ENCODE data around the gene NFKBIL1.
"Not testable (repeated sequence)": the region's sequence is repeated elsewhere in the genome, so short reads cannot be mapped to it uniquely, and the experiment has no call there.

NFKBIL1 gene

DNA sequence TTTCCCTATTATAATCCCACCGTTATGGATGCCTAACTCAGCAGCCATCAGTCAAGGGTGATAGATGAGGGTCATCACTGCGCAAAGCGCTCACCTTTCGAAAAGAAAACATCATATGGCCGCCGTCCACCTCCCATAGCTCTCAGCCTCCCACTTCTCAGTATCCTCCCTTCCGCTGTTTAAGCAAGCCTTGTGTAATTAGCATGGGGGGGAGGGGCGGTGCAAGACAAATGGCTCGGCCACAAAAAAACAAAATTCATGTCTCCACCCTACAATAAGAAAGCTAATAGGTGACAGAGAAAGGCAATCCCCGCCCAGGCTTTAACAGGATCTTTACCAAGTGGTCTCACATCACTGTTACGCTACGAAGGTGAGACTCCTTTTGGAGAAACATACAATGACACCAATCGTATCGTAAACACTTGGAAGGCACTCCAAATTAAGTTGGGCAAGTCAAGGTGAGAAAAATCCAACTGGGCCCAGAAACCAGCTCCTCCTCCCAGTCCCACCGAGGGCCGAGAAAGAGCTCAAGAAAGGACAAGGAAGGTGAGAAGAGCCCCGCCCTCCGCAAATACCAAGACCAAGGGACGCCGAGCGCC, 6.2 kb upstream of the NFKBIL1 start:
- H3K9ac ChIP-seq (ENCODE audit: low read length) = peak overlapping the region; percentile 90
- no peaks in the 10 kb centered on the region for H3K9me3 ChIP-seq (ENCODE audit: control insufficient read depth, low read length)

DNA sequence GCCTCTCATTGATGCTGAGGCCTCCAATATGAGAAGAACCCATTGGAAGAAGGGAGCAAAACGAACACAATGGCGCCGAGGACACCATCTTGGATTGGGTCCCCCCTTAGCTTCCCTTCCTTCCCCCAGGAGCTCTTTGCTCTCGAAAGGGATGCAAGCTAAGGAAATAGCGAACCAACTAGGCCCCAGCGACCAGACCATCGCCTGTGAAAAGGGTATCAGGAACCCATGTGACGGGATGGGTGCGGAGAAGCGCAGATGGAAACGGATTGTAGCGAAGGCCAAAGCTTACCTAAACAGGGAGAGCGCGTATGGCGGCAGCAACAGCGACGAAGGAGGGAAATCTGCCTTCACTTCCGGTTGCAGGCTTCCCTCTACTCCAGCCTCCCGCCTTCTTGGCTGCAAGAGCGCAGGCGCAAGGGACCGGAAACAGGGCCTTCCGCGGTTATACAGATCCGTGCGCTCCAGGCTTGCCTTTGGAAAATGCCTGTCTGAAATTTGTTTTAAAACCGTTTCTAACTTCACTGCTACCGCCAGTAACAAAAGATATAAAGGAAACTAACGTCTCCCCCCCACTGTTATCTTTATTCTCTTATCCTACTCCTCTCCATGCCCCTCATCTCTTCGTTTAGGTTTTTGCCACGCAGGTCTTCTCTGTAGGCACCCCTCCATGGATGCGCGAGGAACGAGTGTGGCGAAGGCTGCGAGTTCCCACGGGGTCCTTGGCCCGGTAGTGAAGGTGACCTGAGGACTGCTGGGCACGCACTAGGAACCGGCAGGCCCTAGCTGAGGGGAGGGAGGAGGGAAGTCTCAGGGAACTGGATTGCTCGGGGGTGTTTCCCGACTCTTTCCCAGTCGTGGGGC, 5.5 kb upstream of the NFKBIL1 start, which contains the start of gene DDX39B:
DDX39B (minus strand) TSS at position 346 of the 864 bp plus-strand sequence. CDS start 1,471 bp downstream, outside the sequence.
- H3K9ac ChIP-seq (ENCODE audit: low read length) = peak within 1 kb of the TSS; percentile 90
- no peaks in the 10 kb centered on the region for H3K9me3 ChIP-seq (ENCODE audit: control insufficient read depth, low read length)
- H3K27me3 ChIP-seq (ENCODE audit: control insufficient read depth, insufficient read depth, low read length) = no peaks in the 10 kb centered on the region
- peaks cover 34% of the 10 kb centered on the region for H3K4me1 ChIP-seq (ENCODE audit: control insufficient read depth, insufficient read depth, low read length)
- H3K36me3 ChIP-seq (ENCODE audit: control insufficient read depth, insufficient read depth, low read length) = no peaks in the 10 kb centered on the region
- peak within 1 kb of the TSS; percentile 96 for H3K4me3 ChIP-seq (ENCODE audit: low read length)

More for the DNA sequence above, 6.2 kb upstream of the NFKBIL1 start:
- peaks cover 30% of the 10 kb centered on the region for H3K4me1 ChIP-seq (ENCODE audit: control insufficient read depth, insufficient read depth, low read length)
- peaks cover 2% of the 10 kb centered on the region for H3K36me3 ChIP-seq (ENCODE audit: control insufficient read depth, insufficient read depth, low read length)
- peak overlapping the region; percentile 96 for H3K4me3 ChIP-seq (ENCODE audit: low read length)
- H3K27me3 ChIP-seq (ENCODE audit: control insufficient read depth, insufficient read depth, low read length) = no peaks in the 10 kb centered on the region

- Histone ChIP-seq H3K36me3 (ENCODE audit: control insufficient read depth, insufficient read depth, low read length) (no peaks in the 10 kb centered on the region), H3K9ac (ENCODE audit: low read length) (no peak overlapping the region), H3K9me3 (ENCODE audit: control insufficient read depth, low read length) (no peaks in the 10 kb centered on the region), H3K4me3 (ENCODE audit: low read length) (no peak overlapping the region), H3K27me3 (ENCODE audit: control insufficient read depth, insufficient read depth, low read length) (no peaks in the 10 kb centered on the region), H3K4me1 (ENCODE audit: control insufficient read depth, insufficient read depth, low read length) (peaks cover 39% of the 10 kb centered on the region)
Observed at GRCh38 chr6:31543639-31544038, 3.8 kb upstream of the NFKBIL1 start.

GRCh38 chr6:31544676-31545075, 2.7 kb upstream of the NFKBIL1 start:
- Histone ChIP-seq H3K36me3 (ENCODE audit: control insufficient read depth, insufficient read depth, low read length) (no peaks in the 10 kb centered on the region), H3K27me3 (ENCODE audit: control insufficient read depth, insufficient read depth, low read length) (no peaks in the 10 kb centered on the region), H3K4me1 (ENCODE audit: control insufficient read depth, insufficient read depth, low read length) (peaks cover 30% of the 10 kb centered on the region), H3K4me3 (ENCODE audit: low read length) (no peak overlapping the region), H3K9ac (ENCODE audit: low read length) (no peak overlapping the region), H3K9me3 (ENCODE audit: control insufficient read depth, low read length) (no peaks in the 10 kb centered on the region)

DNA sequence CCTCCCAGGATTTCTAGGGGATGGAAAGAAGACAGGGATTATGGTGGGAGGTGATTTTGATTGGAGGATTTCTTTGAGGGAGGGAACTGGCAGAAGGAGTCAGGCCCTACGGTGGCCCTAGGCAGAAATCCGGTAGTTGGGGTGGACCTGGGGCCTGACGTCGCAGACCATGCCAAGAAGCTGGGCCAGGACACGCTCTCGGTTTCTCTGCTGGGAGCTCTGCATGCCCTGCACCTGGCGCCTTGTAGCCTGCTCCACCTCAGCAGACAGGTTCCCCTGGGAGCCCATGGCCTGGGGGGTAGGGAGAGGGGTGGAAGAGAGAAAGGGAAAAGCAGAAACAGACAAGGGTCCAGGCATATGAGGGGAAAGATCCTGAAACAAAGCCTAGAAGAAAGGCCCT, 2.1 kb upstream of the NFKBIL1 start:
- no peaks in the 10 kb centered on the region for H3K9me3 ChIP-seq (ENCODE audit: control insufficient read depth, low read length)
- H3K4me1 ChIP-seq (ENCODE audit: control insufficient read depth, insufficient read depth, low read length) = peaks cover 24% of the 10 kb centered on the region
- no peaks in the 10 kb centered on the region for H3K27me3 ChIP-seq (ENCODE audit: control insufficient read depth, insufficient read depth, low read length)
- H3K4me3 ChIP-seq (ENCODE audit: low read length) = no peak overlapping the region
- H3K36me3 ChIP-seq (ENCODE audit: control insufficient read depth, insufficient read depth, low read length) = no peaks in the 10 kb centered on the region
- no peak overlapping the region for H3K9ac ChIP-seq (ENCODE audit: low read length)

DNA sequence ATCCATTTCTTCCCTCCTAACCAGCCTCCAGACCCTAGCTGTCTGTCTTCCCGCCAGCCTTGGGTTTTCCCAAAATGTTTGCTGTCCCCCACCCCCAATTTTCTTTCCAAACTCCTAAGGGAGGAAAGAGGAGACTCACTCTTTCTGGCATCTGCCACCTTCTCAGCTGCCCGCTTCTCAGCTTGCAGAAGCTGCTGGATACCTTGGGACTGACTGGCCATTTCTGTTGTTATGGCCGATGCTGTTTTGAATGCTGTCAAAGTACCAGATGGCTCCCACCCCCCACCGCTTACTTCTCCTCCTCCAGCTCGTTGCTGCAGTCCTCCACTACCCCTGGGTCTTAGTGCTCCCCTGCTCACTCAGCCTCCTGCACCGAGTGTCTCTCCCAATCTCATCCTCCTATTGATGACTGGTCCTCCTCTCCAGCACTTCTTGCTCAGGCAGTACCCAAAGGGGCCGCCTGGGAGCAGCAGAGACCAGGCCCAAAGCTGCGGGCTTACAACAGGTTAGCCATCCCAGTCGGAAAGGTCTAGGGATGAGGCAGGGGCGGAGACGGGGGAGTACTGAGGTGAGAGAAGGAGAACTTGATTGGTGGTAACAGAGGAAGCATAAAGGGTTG, 960 bp upstream of the NFKBIL1 start, which contains the start of gene ATP6V1G2:
ATP6V1G2 (minus strand) TSS at position 270 of the 619 bp plus-strand sequence; CDS start at position 221, 49 bp downstream.
- H3K9ac ChIP-seq (ENCODE audit: low read length) = peak within 1 kb of the TSS; percentile 91
- no peaks in the 10 kb centered on the region for H3K36me3 ChIP-seq (ENCODE audit: control insufficient read depth, insufficient read depth, low read length)
- H3K27me3 ChIP-seq (ENCODE audit: control insufficient read depth, insufficient read depth, low read length) = no peaks in the 10 kb centered on the region
- H3K4me1 ChIP-seq (ENCODE audit: control insufficient read depth, insufficient read depth, low read length) = peaks cover 21% of the 10 kb centered on the region
- no peaks in the 10 kb centered on the region for H3K9me3 ChIP-seq (ENCODE audit: control insufficient read depth, low read length)
- H3K4me3 ChIP-seq (ENCODE audit: low read length) = peak within 1 kb of the TSS; percentile 20

DNA sequence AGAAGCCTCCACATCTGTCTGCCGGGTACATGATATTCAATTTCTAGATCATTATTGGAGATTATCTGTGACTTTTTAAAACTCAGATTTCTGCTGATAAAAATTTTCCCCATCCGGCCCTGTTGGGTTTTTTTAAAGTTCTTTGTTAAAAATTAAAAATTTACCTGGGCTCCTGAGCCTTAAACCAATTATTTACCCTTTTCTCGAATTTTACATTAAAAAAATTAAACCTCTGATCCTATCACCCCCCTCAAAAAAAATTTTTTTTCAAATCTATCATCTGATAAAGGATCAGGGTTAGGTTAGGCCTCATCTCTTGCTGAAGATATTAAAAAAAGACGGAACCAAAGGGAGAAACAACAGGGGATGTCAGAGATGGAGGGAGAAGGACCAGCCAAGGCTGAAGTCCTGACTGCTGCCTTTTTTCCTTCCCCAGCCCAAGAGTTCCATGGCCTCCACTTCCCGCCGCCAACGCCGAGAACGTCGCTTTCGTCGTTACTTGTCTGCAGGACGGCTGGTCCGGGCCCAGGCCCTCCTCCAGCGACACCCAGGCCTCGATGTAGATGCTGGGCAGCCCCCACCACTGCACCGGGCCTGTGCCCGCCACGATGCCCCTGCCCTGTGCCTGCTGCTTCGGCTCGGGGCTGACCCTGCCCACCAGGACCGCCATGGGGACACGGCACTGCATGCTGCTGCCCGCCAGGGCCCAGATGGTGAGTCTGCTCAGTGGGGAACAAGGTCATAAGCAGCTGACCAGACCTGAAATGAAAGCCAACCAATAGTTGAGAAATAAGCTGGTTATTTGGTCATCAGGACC, 527 bp downstream of the NFKBIL1 start:
- Histone ChIP-seq H3K9me3 (ENCODE audit: control insufficient read depth, low read length) (no peaks in the 10 kb centered on the region), H3K27me3 (ENCODE audit: control insufficient read depth, insufficient read depth, low read length) (no peaks in the 10 kb centered on the region), H3K9ac (ENCODE audit: low read length) (peak overlapping the region; percentile 91), H3K4me1 (ENCODE audit: control insufficient read depth, insufficient read depth, low read length) (peaks cover 18% of the 10 kb centered on the region), H3K4me3 (ENCODE audit: low read length) (peak overlapping the region; percentile 20), H3K36me3 (ENCODE audit: control insufficient read depth, insufficient read depth, low read length) (no peaks in the 10 kb centered on the region)

DNA sequence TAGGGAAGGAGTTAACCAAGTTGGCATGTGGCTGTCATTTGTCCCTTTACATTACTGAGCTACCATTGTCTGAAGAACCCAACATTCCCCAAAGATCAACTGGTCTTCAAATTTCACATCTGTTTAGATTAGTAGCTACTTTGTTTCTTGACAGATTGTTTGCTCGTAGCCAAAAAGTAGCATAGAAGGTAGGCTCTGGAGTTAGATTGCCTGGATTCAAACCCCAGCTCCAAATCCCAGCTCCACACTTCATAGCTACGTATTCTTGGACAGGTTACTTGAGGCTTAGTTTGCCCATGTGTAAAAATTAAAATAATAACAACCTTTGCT, 1.1 kb downstream of the NFKBIL1 start:
- Histone ChIP-seq H3K9ac (ENCODE audit: low read length) (peak overlapping the region; percentile 91), H3K27me3 (ENCODE audit: control insufficient read depth, insufficient read depth, low read length) (no peaks in the 10 kb centered on the region), H3K4me3 (ENCODE audit: low read length) (peak overlapping the region; percentile 20)

DNA sequence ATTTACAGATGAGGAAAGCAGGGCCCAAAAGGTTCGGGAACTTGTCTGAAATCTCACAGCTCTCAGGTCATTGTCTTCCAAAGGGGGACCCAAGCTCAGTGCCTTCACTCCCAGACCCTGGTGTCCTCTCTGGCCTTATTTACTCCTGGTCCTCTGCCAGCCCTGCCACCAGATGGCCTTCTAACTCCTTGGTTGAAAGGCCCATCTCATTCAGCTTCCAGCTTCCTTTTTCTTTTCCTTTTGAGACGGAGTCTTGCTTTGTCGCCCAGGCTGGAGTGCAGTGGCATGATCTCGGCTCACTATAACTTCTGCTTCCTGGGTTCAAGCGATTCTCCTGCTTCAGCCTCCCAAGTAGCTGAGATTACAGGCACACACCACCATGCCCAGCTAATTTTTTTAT, 4.0 kb downstream of the NFKBIL1 start:
- peaks cover 13% of the 10 kb centered on the region for H3K4me1 ChIP-seq (ENCODE audit: control insufficient read depth, insufficient read depth, low read length)
- H3K4me3 ChIP-seq (ENCODE audit: low read length); H3K36me3 ChIP-seq (ENCODE audit: control insufficient read depth, insufficient read depth, low read length); H3K9me3 ChIP-seq (ENCODE audit: control insufficient read depth, low read length); H3K9ac ChIP-seq (ENCODE audit: low read length); H3K27me3 ChIP-seq (ENCODE audit: control insufficient read depth, insufficient read depth, low read length): not testable (repeated sequence)

More for the DNA sequence above, 1.1 kb downstream of the NFKBIL1 start:
- no peaks in the 10 kb centered on the region for H3K36me3 ChIP-seq (ENCODE audit: control insufficient read depth, insufficient read depth, low read length)
- peaks cover 15% of the 10 kb centered on the region for H3K4me1 ChIP-seq (ENCODE audit: control insufficient read depth, insufficient read depth, low read length)
- no peaks in the 10 kb centered on the region for H3K9me3 ChIP-seq (ENCODE audit: control insufficient read depth, low read length)

- H3K9me3 ChIP-seq (ENCODE audit: control insufficient read depth, low read length) = no peaks in the 10 kb centered on the region
- no peaks in the 10 kb centered on the region for H3K27me3 ChIP-seq (ENCODE audit: control insufficient read depth, insufficient read depth, low read length)
- H3K36me3 ChIP-seq (ENCODE audit: control insufficient read depth, insufficient read depth, low read length) = no peaks in the 10 kb centered on the region
- no peak overlapping the region for H3K4me3 ChIP-seq (ENCODE audit: low read length)
- no peaks in the 10 kb centered on the region for H3K4me1 ChIP-seq (ENCODE audit: control insufficient read depth, insufficient read depth, low read length)
- H3K9ac ChIP-seq (ENCODE audit: low read length) = no peak overlapping the region
Observed at GRCh38 chr6:31556307-31556706, 8.9 kb downstream of the NFKBIL1 start.

- no peaks in the 10 kb centered on the region for H3K27me3 ChIP-seq (ENCODE audit: control insufficient read depth, insufficient read depth, low read length)
- H3K36me3 ChIP-seq (ENCODE audit: control insufficient read depth, insufficient read depth, low read length) = no peaks in the 10 kb centered on the region
- no peaks in the 10 kb centered on the region for H3K9me3 ChIP-seq (ENCODE audit: control insufficient read depth, low read length)
- H3K4me3 ChIP-seq (ENCODE audit: low read length) = no peak overlapping the region
- H3K9ac ChIP-seq (ENCODE audit: low read length) = peak overlapping the region; percentile 15
- no peaks in the 10 kb centered on the region for H3K4me1 ChIP-seq (ENCODE audit: control insufficient read depth, insufficient read depth, low read length)
Observed at GRCh38 chr6:31557443-31558317, 10.3 kb downstream of the NFKBIL1 start.
